Ovary (tissue), 9 donors: ENCODE data around the gene APBA1. TPM values are rescaled to one million over a fixed set of nuclear protein-coding genes. Genes with fewer than 3 reads are reported as not detected.

Experiments
- DNase-seq, 5 donors: peaks; one replicate each; pipeline ENCODE4 v3.0.0-alpha.2; 2019 to 2020
- H3K27ac ChIP-seq, 2 donors: fragments of 200-600 bp; one replicate each; pipeline versions ENCODE4 v1.5.1 to v1.8.0; 2019 to 2022
- H3K27me3 ChIP-seq: fragments of 200-600 bp; one replicate; pipeline ENCODE4 v1.8.0; 2022
- H3K36me3 ChIP-seq: fragments of 200-600 bp; sonication (generic); one replicate; pipeline ENCODE4 v1.5.1; 2019
- H3K4me1 ChIP-seq: one replicate; pipeline ENCODE4 v1.8.1; 2013; ENCODE audit warnings: mild to moderate bottlenecking, moderate library complexity; ENCODE audit not compliant: insufficient read depth
- H3K4me3 ChIP-seq: fragments of 200-600 bp; sonication (generic); one replicate; pipeline ENCODE4 v1.5.1; 2017
- H3K9me3 ChIP-seq, 2 donors: fragments of 200-600 bp in 1 of 2; sonication (generic) in 1 of 2; one replicate each; pipeline versions ENCODE4 v1.5.1 to v1.8.1; 2013 to 2019; ENCODE audit warnings: mild to moderate bottlenecking in 1 of 2, moderate library complexity in 1 of 2
- EP300 ChIP-seq: sonication (generic); formaldehyde crosslinking; IDR thresholded peaks from one replicate; pipeline ENCODE4 v1.6.1; 2017; ENCODE audit warnings: antibody characterized with exemption
- POLR2A ChIP-seq: fragments of 450-650 bp; IDR thresholded peaks from one replicate; pipeline ENCODE4 v1.6.1; 2017; ENCODE audit warnings: antibody characterized with exemption, mild to moderate bottlenecking, moderate library complexity
- WGBS, 3 donors: extraction: QIAGEN DNeasy Blood & Tissue Kit in 1 of 3; methylation state at CpG; one replicate each; pipeline versions ENCODE4 v1.1.5 to v1.1.7; 2013 to 2017; 5-methylcytosine and 5-hydroxymethylcytosine counted together
- intact Hi-C, 4 donors: fragments of 100-400 bp; cut with DNase I; formaldehyde crosslinking; loops; one replicate each; pipeline versions ENCODE4 v1.11.0 to v1.15.1; 2022 to 2023
- polyA plus RNA-seq, 2 donors: library from polyadenylated mRNA; stranded (reverse); fragments of 200-250 nt in 1 of 2; fragments of 350-450 nt in 1 of 2; fragmentation: Illumina TruSeq in 1 of 2; extraction: RNeasy Lipid Tissue Mini Kit (QIAGEN cat#74804) in 1 of 2; gene quantifications; one replicate each; pipeline ENCODE4 v1.2.3, GENCODE V29; 2013 to 2014
- total RNA-seq, 7 donors: library from RNA; depleted of rRNA in 2 of 7; stranded (reverse); fragments of >200 nt in 2 of 7; fragmentation: NEBNext Ultra II Directional in 3 of 7; extraction: Animal tissue kit (Norgen Biotek cat#: 25700) in 3 of 7; gene quantifications; one replicate each; pipeline versions ENCODE4 v1.1.0 to v1.2.4, GENCODE V29; 2016 to 2023
- TF ChIP-seq, protein P1 (sequence below), 3 donors: fragments of 450-650 bp in 2 of 3; fragments of 200-600 bp in 1 of 3; IDR thresholded peaks; one replicate each; pipeline versions ENCODE4 v1.5.1 to v1.8.0; 2016 to 2022; ENCODE audit warnings: antibody characterized with exemption in 3 of 3, mild to moderate bottlenecking in 1 of 3
- donor health status: DM: no; HTN: no; CAD: no; lungs with moderate emphysema.
- donor health status: DM: no; HTN: no; CAD: no.
- donor health status: Bipolar disorder and iron deficiency.
- donor health status: DM: yes; HTN: yes; CAD: no.
- donor health status: DM: no; HTN: no; CAD: no.
- donor health status: DM: yes; HTN: yes; CAD: no.

Gene APBA1
- total and polyA plus RNA-seq, 9 donors, result 2.8 to 17.6 (median 12.9) TPM

DNA sequence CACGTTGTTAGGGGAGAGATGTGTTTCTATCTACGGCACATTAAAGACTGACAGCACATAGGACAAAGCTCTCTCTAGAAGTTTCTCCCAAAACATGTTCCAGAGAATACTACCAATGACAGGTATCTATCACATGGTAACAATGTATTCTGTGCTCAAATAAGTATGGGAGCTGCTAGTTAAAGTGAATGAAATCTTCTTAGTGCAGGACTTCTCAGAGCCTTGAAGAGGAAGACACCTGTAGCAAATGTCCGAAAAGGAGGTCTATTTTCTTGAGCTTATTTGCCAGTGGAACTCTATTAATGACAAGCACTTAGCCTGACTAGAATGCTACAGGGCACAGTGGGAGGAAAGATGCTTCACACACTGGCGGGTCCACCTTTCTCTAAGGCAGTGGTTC is 209.8 kb downstream of the APBA1 start:
- Histone ChIP-seq H3K36me3 (no peaks in the 10 kb centered on the region), H3K4me3 (no peak overlapping the region), H3K27me3 (no peaks in the 10 kb centered on the region), H3K9me3 (no peaks in the 10 kb centered on the region), H3K4me1 (peaks cover 14% of the 10 kb centered on the region), H3K27ac (no peak overlapping the region)
- TF ChIP-seq, protein P1, sequence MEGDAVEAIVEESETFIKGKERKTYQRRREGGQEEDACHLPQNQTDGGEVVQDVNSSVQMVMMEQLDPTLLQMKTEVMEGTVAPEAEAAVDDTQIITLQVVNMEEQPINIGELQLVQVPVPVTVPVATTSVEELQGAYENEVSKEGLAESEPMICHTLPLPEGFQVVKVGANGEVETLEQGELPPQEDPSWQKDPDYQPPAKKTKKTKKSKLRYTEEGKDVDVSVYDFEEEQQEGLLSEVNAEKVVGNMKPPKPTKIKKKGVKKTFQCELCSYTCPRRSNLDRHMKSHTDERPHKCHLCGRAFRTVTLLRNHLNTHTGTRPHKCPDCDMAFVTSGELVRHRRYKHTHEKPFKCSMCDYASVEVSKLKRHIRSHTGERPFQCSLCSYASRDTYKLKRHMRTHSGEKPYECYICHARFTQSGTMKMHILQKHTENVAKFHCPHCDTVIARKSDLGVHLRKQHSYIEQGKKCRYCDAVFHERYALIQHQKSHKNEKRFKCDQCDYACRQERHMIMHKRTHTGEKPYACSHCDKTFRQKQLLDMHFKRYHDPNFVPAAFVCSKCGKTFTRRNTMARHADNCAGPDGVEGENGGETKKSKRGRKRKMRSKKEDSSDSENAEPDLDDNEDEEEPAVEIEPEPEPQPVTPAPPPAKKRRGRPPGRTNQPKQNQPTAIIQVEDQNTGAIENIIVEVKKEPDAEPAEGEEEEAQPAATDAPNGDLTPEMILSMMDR (IDR thresholded peaks at IDR 0.05), result no peak
- TF ChIP-seq EP300 (no peak), POLR2A (no peak)
- intact Hi-C loops, result no loop called here
- WGBS, 3 donors, result 93 to 94% (median 93%) methylated on average over 4 of the region's 4 CpGs
- DNase-seq, result no peak

DNA sequence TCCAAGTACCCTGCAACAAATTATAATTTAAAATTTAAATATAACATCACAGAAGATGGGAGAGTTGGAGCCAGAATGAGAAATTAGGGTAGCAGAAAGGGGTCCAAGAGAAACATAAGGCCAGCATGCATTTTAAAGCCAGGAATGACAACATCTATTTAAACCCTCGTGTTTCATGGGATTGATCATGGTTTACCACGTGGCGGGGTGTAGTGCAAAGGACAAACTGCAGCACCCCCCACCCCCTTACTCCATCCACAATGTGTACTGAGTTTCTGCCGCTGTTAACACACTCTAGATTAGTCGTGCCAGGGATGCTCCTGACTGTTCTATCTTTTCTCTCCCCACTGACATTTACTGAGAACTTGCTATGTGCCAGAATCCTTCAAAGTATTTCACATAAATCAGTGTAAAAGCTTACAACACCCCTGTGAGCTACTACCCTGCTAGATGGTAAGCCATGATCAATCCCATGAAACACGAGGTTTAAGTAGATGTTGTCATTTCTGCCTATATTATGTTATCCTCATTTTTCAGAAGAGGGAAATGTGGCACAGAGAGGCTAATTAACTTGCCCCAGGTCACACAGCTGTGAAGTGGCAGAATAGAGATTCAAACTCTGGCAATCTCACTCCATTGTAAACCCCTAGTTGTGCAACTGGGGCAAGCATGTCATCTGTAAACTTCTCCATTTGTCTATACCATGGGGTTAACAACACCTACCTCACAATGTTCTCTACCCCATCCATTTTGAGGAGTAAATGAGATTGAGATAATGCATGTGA is 210.9 kb downstream of the APBA1 start:
- H3K9me3 ChIP-seq, result no peaks in the 10 kb centered on the region
- H3K4me3 ChIP-seq, result no peak overlapping the region
- H3K4me1 ChIP-seq, result peaks cover 14% of the 10 kb centered on the region
- intact Hi-C loops, result no loop called here
- 85 to 88% (median 86%) methylated on average over 6 of the region's 6 CpGs for WGBS, 3 donors
- TF ChIP-seq POLR2A, result no peak
- no peak for DNase-seq
- no peaks in the 10 kb centered on the region for H3K36me3 ChIP-seq
- H3K27ac ChIP-seq, result no peak overlapping the region
- H3K27me3 ChIP-seq, result no peaks in the 10 kb centered on the region

DNA sequence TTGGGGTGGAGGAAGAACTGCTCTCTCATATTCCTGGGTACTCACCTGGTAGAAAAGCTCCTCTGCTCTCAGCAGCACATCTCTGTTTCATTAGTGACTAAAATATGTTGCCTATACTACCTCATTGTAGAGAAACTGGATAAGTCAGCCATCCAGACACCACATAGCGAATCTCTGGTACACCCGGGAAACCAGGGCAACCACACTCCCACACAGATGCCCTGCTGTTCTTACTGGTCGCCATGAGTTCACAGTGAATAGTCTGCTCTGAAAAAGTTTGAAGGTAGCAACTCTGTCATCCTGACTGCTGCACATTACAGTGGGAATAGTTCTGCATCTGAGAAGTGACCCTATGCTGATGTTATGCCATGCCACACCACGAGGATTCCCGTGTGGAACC is 212.2 kb downstream of the APBA1 start:
- Histone ChIP-seq H3K36me3 (no peaks in the 10 kb centered on the region), H3K4me1 (peaks cover 4% of the 10 kb centered on the region)
- 88 to 90% (median 89%) methylated on average over 5 of the region's 5 CpGs for WGBS, 3 donors

DNA sequence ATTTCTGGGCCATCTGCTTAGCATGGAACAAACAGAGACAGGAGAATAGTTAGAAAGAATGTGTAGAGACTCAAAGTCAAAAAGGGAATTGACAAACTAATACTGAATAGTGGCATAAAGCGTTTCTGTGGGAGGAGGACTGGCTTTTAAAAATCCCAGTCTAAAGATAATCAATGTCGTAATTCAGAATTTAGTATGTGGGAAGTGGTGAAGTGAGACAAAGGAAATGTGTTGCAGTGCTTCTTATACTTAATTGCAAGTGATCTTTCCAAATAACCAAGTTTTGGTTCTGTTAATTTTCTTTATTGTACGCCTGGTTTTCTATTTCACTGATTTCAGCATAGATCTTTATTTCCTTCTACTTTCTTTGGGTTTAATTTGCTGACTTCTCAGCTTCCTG is 214.0 kb downstream of the APBA1 start:
- Histone ChIP-seq H3K36me3 (no peaks in the 10 kb centered on the region), H3K4me3 (no peak overlapping the region), H3K27me3 (no peaks in the 10 kb centered on the region), H3K4me1 (no peaks in the 10 kb centered on the region), H3K27ac (no peak overlapping the region), H3K9me3 (no peaks in the 10 kb centered on the region)
- intact Hi-C loops, result no loop called here
- TF ChIP-seq POLR2A, result no peak
- no peak for TF ChIP-seq EP300
- TF ChIP-seq, protein P1 (IDR thresholded peaks at IDR 0.05), result no peak
- DNase-seq, result no peak
- 91 to 95% (median 95%) methylated on average over 3 of the region's 3 CpGs for WGBS, 3 donors

More for the DNA sequence above, 212.2 kb downstream of the APBA1 start:
- no peak overlapping the region for H3K4me3 ChIP-seq
- DNase-seq, result no peak
- H3K9me3 ChIP-seq, result no peaks in the 10 kb centered on the region
- H3K27me3 ChIP-seq, result no peaks in the 10 kb centered on the region
- no peak overlapping the region for H3K27ac ChIP-seq
- TF ChIP-seq, protein P1 (IDR thresholded peaks at IDR 0.05), result no peak
- TF ChIP-seq EP300, result no peak
- no peak for TF ChIP-seq POLR2A
- intact Hi-C loops, result no loop called here

DNA sequence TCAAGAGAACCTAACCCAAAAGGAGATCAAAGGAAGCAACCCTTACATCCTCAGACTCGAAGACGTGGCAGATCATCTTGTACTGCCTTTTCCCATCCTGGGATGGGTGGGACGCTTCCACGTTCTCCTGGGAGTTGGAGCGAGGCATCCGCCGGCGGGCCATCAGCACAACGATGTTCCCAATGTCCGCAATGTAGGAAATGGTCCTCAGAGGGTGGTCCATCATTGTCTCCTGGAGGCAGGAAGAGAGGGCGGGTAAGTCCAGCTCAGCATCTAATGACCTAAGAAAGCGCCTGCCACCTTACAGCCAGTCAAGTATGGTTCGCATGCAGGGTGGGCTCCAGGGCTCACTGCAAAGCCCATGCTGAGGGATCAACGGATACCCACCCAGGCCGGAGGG is 216.0 kb downstream of the APBA1 start:
- WGBS, 3 donors, result 91 to 97% (median 94%) methylated on average over 15 of the region's 15 CpGs
- TF ChIP-seq, protein P1 (IDR thresholded peaks at IDR 0.05), result no peak
- TF ChIP-seq POLR2A, result no peak
- no peak for TF ChIP-seq EP300
- no peaks in the 10 kb centered on the region for H3K4me1 ChIP-seq
- H3K4me3 ChIP-seq, result no peak overlapping the region
- H3K9me3 ChIP-seq, result no peaks in the 10 kb centered on the region
- no peak for DNase-seq
- intact Hi-C loops, result no loop called here
- no peaks in the 10 kb centered on the region for H3K27me3 ChIP-seq
- no peaks in the 10 kb centered on the region for H3K36me3 ChIP-seq
- H3K27ac ChIP-seq, result no peak overlapping the region
